ENCODE measurements around the gene ASB1.

Gene ASB1

DNA sequence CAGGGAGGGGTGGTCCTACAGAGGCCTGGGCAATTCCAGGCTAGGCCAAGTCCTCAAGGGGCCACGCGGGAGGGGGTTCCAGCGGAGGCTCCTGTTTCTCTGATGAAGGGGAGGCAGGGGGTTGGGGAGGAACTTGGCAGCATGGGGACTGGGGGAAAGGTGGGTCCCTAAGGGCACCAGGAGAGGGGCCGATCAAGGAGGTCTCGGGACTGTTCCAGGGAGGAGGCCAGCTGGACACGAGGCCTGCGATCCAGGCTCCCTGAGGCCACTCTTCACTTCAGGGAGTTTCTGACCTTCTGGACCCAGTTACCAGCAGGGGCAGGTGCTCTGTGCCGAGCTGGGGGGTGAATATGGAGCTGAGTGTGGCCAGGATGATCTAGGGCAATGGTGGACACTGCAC is 71.5 kb downstream of the ASB1 start:
- no peak for FAIRE-seq

- no peak for FAIRE-seq
Observed at GRCh38 chr2:238498691-238499295, 72.1 kb downstream of the ASB1 start.

DNA sequence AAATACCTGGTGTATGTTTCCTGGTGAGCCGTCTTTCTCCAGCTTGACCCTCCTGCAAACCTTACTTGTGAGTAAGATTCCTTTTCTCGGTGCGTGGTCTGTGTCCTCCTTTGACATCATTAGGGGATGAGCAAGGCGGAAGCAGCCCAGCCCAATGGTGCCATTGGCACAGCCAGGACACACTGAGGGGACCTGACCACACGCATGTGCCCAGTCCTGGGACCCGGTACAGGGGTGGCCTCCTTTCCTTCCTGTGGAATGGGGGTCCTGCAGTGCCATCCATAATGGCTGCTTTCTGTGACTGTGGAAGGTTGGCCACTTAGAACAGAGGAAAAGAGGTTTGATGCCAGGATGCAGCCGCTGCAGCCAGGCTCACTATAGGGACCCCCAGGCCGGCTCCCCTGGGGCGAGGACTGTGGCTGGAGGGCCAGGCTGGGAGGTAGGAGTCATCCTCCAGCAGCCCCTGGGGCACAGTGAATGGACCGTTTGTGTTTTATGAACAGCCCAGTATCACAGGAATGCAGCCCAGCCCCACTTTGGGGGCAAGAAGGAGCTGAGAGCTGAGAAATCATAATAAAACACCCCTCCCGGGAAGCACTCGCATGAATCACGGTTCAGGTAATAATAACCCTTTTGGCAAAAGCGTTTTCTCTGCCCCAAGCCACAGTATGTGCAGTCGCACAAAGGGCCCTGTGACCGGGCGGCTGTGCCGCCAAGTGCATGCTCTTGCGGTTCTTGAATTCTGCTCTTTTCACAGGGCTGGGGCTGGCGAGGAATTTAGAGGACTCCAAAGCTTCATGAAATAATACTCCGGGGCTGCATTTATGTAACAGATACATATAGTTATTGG is 73.2 kb downstream of the ASB1 start:
- FAIRE-seq, result no peak

DNA sequence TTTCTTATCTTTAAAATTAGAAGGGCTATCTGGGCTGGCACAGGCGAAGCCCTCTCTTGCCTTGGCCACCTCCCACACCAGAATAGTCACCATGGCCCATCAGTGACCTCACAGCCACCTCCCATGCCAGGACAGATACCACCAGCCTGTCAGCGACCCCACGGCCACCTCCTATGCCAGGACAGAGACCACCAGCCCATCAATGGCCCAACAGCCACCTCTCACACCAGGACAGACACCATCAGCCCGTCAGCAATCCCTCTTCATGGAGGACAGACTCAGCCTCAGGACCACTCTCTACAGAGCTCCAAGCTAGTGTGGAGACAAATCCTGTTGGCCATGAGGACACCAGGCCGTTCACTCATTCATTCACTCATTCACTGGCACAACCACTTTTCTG is 74.6 kb downstream of the ASB1 start:
- FAIRE-seq, result no peak

Data from TTC549 (cell line).